Activated T-helper 17 cell treated with anti-CD3 and anti-CD28 coated beads, Interleukin-2, amount 50 U/mL, for 72 hours (primary cell): Measurements from ENCODE around the gene CAMK2B. TPM values are rescaled to one million over a fixed set of nuclear protein-coding genes. Genes with fewer than 3 reads are reported as not detected.

Source experiments
- ATAC-seq: fragments of 150-1000 bp; cut with Tn5 transposase; replicated peaks from 2 replicates; pipeline ENCODE4 v1.10.0; 2021; ENCODE audit warnings: mild to moderate bottlenecking, moderate library complexity
- H3K27ac Mint-ChIP-seq: one replicate; pipeline ENCODE4 v1.8.0; 2022; ENCODE audit warnings: mixed read lengths
- H3K27me3 Mint-ChIP-seq: one replicate; pipeline ENCODE4 v1.8.0; 2022; ENCODE audit warnings: mixed read lengths
- H3K36me3 Mint-ChIP-seq: one replicate; pipeline ENCODE4 v1.8.0; 2022; ENCODE audit warnings: low read depth, mild to moderate bottlenecking, mixed read lengths
- H3K4me1 Mint-ChIP-seq: one replicate; pipeline ENCODE4 v1.8.0; 2022; ENCODE audit warnings: mixed read lengths
- H3K4me3 Mint-ChIP-seq: one replicate; pipeline ENCODE4 v1.8.0; 2022; ENCODE audit warnings: mild to moderate bottlenecking, mixed read lengths
- H3K9me3 Mint-ChIP-seq: one replicate; pipeline ENCODE4 v1.8.0; 2022; ENCODE audit warnings: mixed read lengths
- total RNA-seq, 2 donors: library from RNA; stranded (reverse); gene quantifications; one replicate each; pipeline ENCODE4 v1.2.3, GENCODE V29; 2022

The CAMK2B gene
- total RNA-seq, 2 donors from 2014 or later, result 1.0 to 1.7 TPM

DNA sequence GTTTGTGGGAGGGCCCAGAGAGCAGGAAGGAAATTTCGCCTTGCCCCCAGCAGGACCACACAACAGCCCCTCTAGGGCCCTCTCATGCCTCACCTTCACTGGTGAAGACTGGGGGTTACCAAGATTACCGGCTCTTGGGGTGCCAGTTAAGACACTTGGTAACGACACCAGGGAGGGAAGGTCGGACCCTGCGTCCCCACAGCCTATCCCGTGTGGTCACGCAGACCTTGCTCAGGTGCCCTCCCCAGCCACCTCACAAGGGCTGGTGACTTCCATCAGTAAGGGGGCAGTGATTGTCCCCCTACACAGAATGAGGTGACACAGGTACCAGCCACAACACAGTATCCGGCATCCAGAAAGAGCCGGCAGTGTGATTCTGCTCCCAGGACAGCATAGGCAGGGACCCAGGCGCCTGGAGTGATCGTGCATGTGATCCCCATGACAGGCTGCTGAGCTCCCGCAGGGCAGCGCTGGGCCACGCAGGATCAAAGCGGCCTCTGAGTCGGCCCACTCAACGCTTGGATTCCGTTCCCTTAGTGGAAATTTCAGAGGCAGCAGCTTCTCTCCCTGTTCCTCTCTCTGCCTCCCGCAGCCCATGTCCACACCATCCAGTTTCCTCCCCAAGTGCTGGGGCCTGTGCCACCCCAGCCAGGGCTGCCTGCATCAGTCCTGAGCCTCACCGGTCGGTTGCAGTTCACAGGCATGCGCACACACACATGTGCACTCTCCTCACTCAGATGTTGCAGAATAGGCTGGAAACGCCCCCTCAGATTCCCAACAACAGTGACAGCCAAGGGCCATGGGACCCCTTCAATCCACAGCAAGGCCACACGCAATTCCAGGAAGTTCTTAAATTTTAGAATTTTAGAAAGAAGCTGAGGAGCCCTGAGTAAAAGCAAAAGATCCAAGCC lies 35.8 kb downstream of the CAMK2B start:
- Mint-ChIP-seq H3K4me1 (no peaks in the 10 kb centered on the region), H3K27me3 (peaks cover 16% of the 10 kb centered on the region), H3K36me3 (no peaks in the 10 kb centered on the region), H3K9me3 (no peaks in the 10 kb centered on the region), H3K4me3 (no peak overlapping the region), H3K27ac (no peak overlapping the region)
- no peak for ATAC-seq

DNA sequence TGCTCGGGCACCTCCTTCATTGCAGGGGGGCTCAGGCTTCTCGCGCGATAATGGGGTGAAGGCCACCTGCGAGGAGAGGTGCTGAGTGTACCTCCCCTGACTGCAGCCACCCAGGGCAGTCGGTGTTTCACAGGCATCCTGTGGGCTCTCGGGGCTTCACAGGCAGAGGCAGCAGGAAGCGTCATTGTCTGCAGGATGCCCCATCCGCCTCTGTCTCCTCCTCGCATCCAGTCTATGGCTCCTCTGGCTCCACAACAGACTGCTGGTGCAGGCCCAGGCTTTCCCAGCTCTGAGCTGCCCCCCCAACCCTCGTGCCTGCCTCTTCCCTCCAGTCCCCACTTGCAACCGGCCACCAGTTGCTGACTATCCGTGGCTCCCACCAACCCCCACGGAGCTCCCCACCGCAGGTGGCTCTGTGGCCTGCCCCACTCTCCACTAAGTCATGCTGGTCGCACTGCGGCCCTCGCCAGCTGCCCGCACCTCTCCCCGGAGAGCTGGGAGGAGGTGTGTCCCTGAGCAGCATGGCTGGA lies 36.5 kb downstream of the CAMK2B start:
- no peak overlapping the region for H3K4me3 Mint-ChIP-seq
- no peaks in the 10 kb centered on the region for H3K9me3 Mint-ChIP-seq
- no peak overlapping the region for H3K27ac Mint-ChIP-seq
- H3K36me3 Mint-ChIP-seq, result no peaks in the 10 kb centered on the region
- ATAC-seq, result no peak
- peaks cover 16% of the 10 kb centered on the region for H3K27me3 Mint-ChIP-seq
- H3K4me1 Mint-ChIP-seq, result no peaks in the 10 kb centered on the region

DNA sequence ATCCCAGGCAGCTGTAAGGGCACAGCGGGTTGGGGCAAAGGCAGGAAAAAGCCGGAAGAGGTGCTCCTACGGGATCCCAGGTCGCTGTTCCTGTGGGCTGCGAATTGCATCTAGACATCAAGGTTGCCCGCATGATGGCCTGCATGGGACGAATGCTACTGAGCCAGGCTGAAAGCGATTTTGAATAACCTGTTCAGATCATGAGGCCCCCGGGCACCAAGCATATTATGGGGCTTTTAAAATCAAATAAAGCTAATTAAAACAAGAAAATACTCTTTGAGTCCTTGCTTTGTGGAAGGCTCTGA lies 37.1 kb downstream of the CAMK2B start:
- no peaks in the 10 kb centered on the region for H3K9me3 Mint-ChIP-seq
- H3K36me3 Mint-ChIP-seq, result no peaks in the 10 kb centered on the region
- H3K4me1 Mint-ChIP-seq, result no peaks in the 10 kb centered on the region
- no peak for ATAC-seq
- H3K4me3 Mint-ChIP-seq, result no peak overlapping the region
- no peak overlapping the region for H3K27ac Mint-ChIP-seq
- peaks cover 16% of the 10 kb centered on the region for H3K27me3 Mint-ChIP-seq

DNA sequence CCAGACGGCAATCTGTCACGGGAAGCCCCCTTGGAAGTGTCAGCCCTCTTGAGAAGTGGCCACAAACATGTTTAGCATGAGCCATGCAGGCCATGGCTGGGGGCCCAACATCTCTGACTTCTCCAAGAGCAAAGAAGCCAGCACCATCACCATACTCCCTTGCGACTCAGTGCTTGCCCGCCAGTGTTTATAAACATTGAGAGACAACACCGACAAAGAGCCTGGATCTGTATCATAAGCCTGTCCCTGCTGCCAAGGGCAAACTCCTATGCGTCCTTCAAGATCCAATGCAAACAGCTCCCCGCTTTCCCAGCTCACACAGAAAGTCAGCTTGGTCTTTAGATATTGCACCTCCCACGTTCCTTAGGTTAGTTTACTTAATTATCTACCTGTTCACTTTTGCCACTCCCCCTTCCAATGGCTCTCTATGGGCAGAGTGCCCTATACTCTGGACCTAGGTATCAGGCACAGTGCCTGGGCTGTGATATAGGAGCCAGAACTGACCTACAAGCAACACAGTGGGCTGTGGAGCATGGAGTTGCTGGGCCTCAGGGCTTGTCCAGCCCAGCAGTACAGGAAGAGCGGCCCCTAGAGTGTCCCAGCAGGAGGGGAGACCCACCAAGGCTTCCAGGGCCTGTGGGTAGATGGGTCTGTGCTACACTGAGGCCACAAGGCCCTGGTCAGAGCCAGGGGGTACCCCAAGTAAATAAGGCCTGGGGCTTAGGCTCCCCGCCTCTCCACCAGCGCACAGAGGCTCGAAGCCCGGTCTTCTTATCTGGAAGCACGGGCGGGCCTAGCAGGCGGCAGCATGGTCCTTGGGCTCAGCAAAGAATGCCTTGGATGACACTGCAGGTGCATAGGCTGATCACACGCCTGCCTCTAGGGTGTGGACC lies 37.7 kb downstream of the CAMK2B start:
- Mint-ChIP-seq H3K27ac (no peak overlapping the region), H3K4me3 (no peak overlapping the region), H3K9me3 (no peaks in the 10 kb centered on the region), H3K4me1 (no peaks in the 10 kb centered on the region), H3K36me3 (no peaks in the 10 kb centered on the region), H3K27me3 (peaks cover 11% of the 10 kb centered on the region)
- no peak for ATAC-seq

DNA sequence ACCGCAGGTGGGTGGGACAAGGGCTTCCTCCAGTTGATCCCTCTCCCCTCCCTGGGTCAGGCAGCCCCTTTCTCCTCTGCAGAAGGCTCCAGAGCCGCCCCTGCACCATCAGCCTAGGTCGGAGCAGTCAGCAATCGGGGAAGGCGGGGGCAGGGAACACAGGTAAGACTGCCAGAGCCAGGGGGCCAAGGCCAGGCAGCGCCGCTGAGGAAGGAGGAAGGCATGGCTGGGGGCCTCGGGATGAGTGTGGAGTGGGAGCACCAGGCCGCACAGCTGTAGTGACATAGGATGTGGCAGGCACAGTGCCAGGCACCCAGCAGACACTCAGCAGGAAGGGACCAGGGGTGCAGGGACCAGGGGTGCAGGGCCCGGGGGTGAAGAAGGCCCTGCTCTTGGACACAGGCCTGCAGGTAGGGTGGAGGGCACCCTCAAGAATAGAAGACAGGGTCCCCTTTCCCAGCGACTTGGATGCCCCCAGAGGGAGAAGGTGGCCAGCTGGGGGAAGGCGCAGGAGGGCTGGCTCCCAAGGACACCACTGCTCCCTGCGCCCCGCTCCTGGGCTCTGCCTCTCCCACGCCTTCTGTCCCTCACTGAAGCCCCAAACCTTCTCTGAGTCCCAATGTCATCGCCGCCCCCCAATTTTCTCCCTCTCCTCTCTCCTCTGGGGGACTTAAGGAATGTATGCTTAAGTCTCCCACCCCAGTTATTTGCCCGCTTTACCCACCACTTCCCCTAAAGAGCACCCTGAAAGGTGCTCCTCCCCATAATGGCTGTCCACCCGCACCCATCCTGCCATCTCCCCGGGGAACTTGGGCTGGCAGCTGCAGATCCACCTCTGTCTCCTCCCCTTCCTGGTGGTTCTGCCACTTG lies 38.5 kb downstream of the CAMK2B start:
- no peak for ATAC-seq
- Mint-ChIP-seq H3K9me3 (no peaks in the 10 kb centered on the region), H3K4me1 (no peaks in the 10 kb centered on the region), H3K27ac (no peak overlapping the region), H3K27me3 (peaks cover 11% of the 10 kb centered on the region), H3K36me3 (no peaks in the 10 kb centered on the region), H3K4me3 (no peak overlapping the region)

DNA sequence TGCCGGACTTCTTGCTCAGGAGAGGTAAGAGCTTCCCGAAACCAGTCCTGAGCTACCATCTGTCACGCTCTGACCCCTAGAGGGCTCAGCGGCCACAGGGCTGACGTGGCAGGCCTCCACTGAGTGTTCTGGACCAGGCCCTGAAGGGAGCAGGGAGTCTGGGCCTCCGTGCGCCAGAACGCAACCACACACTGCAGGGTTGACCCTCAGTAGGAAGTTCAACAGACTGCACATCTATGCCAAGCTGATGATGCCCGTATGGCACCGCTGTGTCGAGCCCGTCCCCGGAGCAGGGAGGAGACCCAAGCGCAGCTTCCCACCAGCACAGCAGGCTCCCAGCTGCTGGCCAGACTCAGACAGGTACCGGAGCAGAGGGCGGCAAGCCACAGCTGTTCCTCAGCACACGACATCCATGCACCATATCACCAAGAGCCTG lies 39.2 kb downstream of the CAMK2B start:
- H3K36me3 Mint-ChIP-seq, result no peaks in the 10 kb centered on the region
- no peak overlapping the region for H3K4me3 Mint-ChIP-seq
- H3K27me3 Mint-ChIP-seq, result peaks cover 8% of the 10 kb centered on the region
- no peaks in the 10 kb centered on the region for H3K4me1 Mint-ChIP-seq
- H3K27ac Mint-ChIP-seq, result no peak overlapping the region
- no peaks in the 10 kb centered on the region for H3K9me3 Mint-ChIP-seq
- no peak for ATAC-seq

DNA sequence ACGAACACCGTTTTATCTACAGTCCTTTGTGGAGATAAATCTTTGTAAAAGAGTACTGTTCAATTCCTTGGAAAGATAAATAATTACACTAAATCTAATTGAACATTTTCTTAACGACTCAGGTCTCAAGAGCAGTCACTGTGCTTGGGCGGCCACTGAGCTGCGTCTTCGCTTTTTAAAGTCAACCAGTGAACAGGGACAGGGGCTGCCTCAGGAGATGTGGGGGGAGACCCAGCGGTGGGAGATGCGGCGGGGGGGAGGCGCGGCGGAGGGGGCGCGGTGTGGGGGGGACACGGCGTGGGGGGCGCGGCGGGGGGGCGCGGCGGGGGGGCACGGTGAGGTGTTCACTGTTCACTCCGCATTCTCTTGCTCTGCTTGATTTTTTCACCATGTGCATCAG lies 39.8 kb downstream of the CAMK2B start:
- ATAC-seq, result no peak

DNA sequence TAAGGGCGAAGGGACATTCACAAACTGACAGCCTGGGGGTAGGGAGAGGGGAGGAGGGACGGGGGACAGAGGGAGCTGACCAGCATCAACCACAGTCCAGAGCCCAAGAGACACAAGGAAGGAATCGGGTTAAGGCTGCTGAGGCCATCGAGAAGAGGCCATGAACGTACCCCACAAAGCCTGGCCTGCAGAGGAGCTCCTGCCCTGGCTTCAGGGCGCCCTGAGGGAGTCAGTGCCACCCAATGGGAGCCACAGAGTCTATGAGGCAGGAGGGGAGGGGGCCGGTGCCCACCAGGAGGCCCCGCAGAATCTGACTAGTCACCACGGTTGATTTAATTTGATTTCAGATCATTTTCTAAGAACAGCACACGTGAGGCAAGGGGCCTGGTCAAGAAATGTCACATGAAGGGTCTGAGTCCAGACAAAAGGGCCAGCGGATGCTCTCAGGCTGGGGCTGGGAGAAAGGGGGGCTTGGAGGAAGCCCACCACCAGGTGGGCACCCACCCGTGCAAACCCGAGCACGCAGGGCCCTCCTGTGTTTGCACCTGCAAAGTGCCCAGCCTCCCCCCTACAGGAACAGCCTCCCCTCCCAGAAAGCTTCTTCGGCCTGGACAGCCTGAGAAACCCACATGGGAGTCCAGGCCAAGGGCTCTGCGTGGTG lies 40.4 kb downstream of the CAMK2B start:
- Mint-ChIP-seq H3K4me1 (no peaks in the 10 kb centered on the region), H3K9me3 (no peaks in the 10 kb centered on the region), H3K27ac (no peak overlapping the region), H3K4me3 (no peak overlapping the region), H3K36me3 (no peaks in the 10 kb centered on the region), H3K27me3 (no peaks in the 10 kb centered on the region)
- ATAC-seq, result no peak

More for the DNA sequence above, 39.8 kb downstream of the CAMK2B start:
- Mint-ChIP-seq H3K27ac (no peak overlapping the region), H3K27me3 (peaks cover 3% of the 10 kb centered on the region), H3K36me3 (no peaks in the 10 kb centered on the region), H3K9me3 (no peaks in the 10 kb centered on the region), H3K4me1 (no peaks in the 10 kb centered on the region), H3K4me3 (no peak overlapping the region)

DNA sequence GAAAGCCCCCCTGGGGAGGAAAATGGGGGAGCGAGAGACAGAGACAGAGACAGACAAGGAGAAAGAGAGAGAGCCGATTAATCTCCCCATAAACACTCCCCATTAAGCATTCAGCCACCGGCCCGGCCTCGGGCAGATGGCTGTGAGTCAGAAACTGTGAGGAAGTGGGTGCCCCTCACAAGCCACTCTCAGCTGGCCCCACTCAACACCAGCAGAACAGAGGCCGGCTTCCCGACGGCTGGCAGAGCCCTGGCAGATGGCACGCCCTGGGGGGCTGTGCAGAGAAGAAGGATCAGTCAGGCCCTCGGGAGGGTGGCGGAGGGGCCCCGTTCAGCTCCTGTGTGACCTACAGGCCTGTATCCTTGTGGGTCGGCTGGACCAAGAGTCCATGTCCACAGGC lies 41.2 kb downstream of the CAMK2B start:
- no peak overlapping the region for H3K4me3 Mint-ChIP-seq
- no peaks in the 10 kb centered on the region for H3K36me3 Mint-ChIP-seq
- H3K27ac Mint-ChIP-seq, result no peak overlapping the region
- ATAC-seq, result no peak
- no peaks in the 10 kb centered on the region for H3K9me3 Mint-ChIP-seq
- no peaks in the 10 kb centered on the region for H3K4me1 Mint-ChIP-seq
- H3K27me3 Mint-ChIP-seq, result no peaks in the 10 kb centered on the region

DNA sequence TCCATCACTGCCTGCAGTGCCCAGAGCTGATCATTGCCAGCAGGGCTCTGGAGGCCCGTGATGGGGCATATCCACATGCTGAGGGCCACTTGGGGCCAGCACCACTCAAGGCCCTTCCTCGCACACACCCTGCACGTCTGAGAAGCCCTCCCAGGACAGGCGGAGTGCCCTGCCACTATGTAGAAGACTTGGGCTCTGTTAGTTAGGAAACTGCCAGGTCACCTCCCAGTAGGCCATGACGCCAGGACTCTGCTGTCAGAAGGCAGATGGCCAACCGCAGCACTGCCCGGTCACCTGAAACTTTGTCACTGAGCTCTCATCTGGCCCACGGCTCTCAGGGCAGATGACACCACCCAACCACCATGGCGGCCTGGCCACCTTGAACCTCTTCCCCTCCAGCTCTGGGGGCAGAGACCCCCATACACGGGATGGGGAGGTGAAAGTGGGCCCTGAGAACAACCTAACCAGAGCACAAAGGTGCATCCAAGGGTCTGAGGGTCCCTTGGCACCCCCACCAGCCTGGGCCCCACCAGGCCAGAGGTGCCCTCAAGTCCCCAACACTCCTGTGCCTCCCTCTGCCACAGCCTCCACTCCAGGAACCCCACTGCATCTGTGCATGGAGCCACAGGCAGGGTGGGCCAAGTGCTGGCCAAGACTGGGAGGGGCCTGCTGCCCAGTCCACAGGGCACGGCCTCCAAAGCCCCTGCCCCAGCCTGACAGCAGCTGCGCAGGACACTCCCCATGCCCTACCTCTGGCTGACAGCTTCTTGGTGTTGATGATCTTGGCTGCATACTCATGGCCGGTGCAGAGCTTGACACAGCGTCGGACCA lies 41.8 kb downstream of the CAMK2B start:
- H3K36me3 Mint-ChIP-seq, result no peaks in the 10 kb centered on the region
- no peak overlapping the region for H3K4me3 Mint-ChIP-seq
- H3K27ac Mint-ChIP-seq, result no peak overlapping the region
- no peaks in the 10 kb centered on the region for H3K27me3 Mint-ChIP-seq
- no peaks in the 10 kb centered on the region for H3K4me1 Mint-ChIP-seq
- no peak for ATAC-seq
- H3K9me3 Mint-ChIP-seq, result no peaks in the 10 kb centered on the region

DNA sequence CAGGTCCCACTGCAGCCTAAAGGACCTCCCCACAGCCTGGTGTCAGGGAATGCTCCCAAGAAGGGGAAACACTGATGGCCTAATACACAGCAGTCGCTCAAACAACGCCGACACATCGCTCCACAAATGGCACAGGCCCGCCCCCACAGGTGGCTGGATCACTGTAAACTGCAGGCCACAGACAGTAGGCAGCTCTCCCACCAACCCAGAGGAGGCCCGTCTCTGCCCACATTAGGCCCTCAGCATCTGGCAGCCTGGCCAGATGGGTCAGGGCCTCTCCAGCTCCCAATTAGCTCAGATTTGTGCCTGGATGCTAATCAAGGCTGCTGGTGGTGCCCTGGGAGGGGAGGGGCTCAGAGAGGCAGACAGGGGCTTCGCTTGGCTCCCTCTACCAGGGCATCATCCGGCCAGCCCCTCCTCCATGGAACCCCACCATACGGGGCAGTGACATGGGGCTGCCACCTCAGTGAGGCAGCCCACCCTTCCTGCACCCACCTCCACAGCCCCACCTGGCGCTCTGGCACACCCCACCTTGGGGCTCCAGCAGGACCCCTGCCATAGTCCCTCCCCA lies 42.7 kb downstream of the CAMK2B start:
- no peak overlapping the region for H3K4me3 Mint-ChIP-seq
- no peak for ATAC-seq
- no peaks in the 10 kb centered on the region for H3K9me3 Mint-ChIP-seq
- H3K27me3 Mint-ChIP-seq, result no peaks in the 10 kb centered on the region
- no peaks in the 10 kb centered on the region for H3K36me3 Mint-ChIP-seq
- no peak overlapping the region for H3K27ac Mint-ChIP-seq
- H3K4me1 Mint-ChIP-seq, result no peaks in the 10 kb centered on the region

DNA sequence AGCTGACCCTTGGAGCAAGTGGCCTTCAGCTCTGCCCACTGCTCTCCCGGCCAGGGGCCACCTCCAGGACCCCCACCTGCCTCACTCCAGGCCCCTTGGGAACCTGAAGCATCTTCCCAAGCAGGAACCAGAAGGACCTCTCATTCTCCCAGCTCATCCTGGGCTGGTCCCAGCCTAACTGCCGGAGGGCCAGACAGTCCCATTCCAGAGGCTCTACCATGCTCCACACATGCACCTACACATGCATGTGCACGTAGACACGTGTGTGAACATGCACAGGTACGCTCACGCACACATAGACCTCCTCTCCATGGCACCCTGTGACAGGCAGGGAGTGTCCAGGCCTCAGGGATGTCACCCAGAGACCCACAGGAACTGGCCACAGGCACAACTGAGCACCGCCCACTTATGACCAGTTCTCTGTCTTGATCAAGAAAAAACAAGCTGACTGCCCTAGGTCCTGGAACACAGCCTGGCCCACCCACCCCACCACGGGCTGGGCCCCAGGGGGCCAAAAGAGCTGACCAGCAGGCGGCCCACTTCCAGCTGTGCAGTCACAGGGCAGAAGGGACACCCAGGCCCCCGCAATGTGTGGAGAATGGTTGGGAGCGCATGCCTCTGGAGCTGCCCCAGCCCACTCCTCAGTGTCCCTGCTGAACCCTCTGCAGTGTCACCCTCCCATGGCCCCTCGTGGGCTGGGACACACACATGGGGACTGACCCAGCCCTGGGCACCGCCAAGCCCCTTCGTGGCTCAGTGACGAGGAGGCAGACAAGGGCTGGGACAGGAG lies 43.4 kb downstream of the CAMK2B start:
- H3K27me3 Mint-ChIP-seq, result no peaks in the 10 kb centered on the region
- no peak for ATAC-seq
- no peaks in the 10 kb centered on the region for H3K9me3 Mint-ChIP-seq
- no peaks in the 10 kb centered on the region for H3K4me1 Mint-ChIP-seq
- no peaks in the 10 kb centered on the region for H3K36me3 Mint-ChIP-seq
- no peak overlapping the region for H3K4me3 Mint-ChIP-seq
- H3K27ac Mint-ChIP-seq, result no peak overlapping the region
